CD8-positive, alpha-beta memory T cell (primary cell): ENCODE measurements around the gene DCN. TPM values are rescaled to one million over a fixed set of nuclear protein-coding genes. Genes with fewer than 3 reads are reported as not detected.
"Not testable (repeated sequence)": the region's sequence is repeated elsewhere in the genome, so short reads cannot be mapped to it uniquely, and the experiment has no call there.

Experiments used
- CTCF ChIA-PET: fragments of 350-600 bp; sonication (Branson Sonifier 250); formaldehyde crosslinking; loops from one replicate; lab custom pipeline; 2021; ENCODE audit warnings: antibody characterized with exemption; lab: Charles Lee
- POLR2A ChIA-PET: fragments of 350-600 bp; sonication (Branson Sonifier 250); formaldehyde crosslinking; loops from one replicate; lab custom pipeline; 2021; ENCODE audit warnings: antibody characterized with exemption; lab: Charles Lee
- DNase-seq, 5 donors: peaks; one replicate each; pipeline versions ENCODE4 v3.0.0 to v3.0.0-alpha.2; 2020 to 2022; ENCODE audit warnings: mixed read lengths in 1 of 5
- H3K27ac ChIP-seq: one replicate; pipeline ENCODE4 v1.7.0; 2013; ENCODE audit warnings: low read depth, mild to moderate bottlenecking, low read length, moderate library complexity
- H3K27me3 ChIP-seq: 2 replicates; pipeline ENCODE4 v1.7.0; 2013; ENCODE audit warnings: low read length, mild to moderate bottlenecking; ENCODE audit not compliant: insufficient read depth, poor library complexity, severe bottlenecking
- H3K36me3 ChIP-seq: 2 replicates; pipeline ENCODE4 v1.7.0; 2013; ENCODE audit warnings: mild to moderate bottlenecking, low read length, moderate library complexity; ENCODE audit not compliant: insufficient read depth
- H3K4me1 ChIP-seq: 2 replicates; pipeline ENCODE4 v1.7.0; 2013; ENCODE audit warnings: mild to moderate bottlenecking, low read length, moderate library complexity; ENCODE audit not compliant: insufficient read depth
- H3K4me3 ChIP-seq: 2 replicates; pipeline ENCODE4 v1.7.0; 2013; ENCODE audit warnings: mild to moderate bottlenecking, low read length
- H3K9me3 ChIP-seq: 2 replicates; pipeline ENCODE4 v1.7.0; 2013; ENCODE audit warnings: mild to moderate bottlenecking, low read length
- H3K27ac Mint-ChIP-seq, 8 donors: one replicate each; pipeline ENCODE4 v1.8.0; 2020 to 2021; ENCODE audit warnings: mixed read lengths in 8 of 8, mild to moderate bottlenecking in 6 of 8, inconsistent platforms in 3 of 8, moderate library complexity in 3 of 8
- H3K27me3 Mint-ChIP-seq, 2 donors: one replicate each; pipeline ENCODE4 v1.8.0; 2020 to 2021; ENCODE audit warnings: mixed read lengths in 2 of 2, mild to moderate bottlenecking in 1 of 2, moderate library complexity in 1 of 2
- H3K36me3 Mint-ChIP-seq, 3 donors: one replicate each; pipeline ENCODE4 v1.8.0; 2020 to 2021; ENCODE audit warnings: mixed read lengths in 3 of 3, inconsistent platforms in 1 of 3, mild to moderate bottlenecking in 1 of 3
- H3K4me1 Mint-ChIP-seq, 3 donors: one replicate each; pipeline ENCODE4 v1.8.0; 2020 to 2021; ENCODE audit warnings: mixed read lengths in 3 of 3, inconsistent platforms in 1 of 3, mild to moderate bottlenecking in 1 of 3
- H3K4me3 Mint-ChIP-seq, 7 donors: one replicate each; pipeline ENCODE4 v1.8.0; 2020 to 2021; ENCODE audit warnings: mixed read lengths in 7 of 7, mild to moderate bottlenecking in 6 of 7, moderate library complexity in 4 of 7, inconsistent platforms in 2 of 7
- H3K9me3 Mint-ChIP-seq, 5 donors: one replicate each; pipeline ENCODE4 v1.8.0; 2020 to 2022; ENCODE audit warnings: mixed read lengths in 5 of 5, mild to moderate bottlenecking in 3 of 5, moderate library complexity in 2 of 5, inconsistent platforms in 1 of 5
- polyA plus RNA-seq: library from polyadenylated mRNA; unstranded; fragments of 300-500 nt; fragmentation: Illumina TruSeq; gene quantifications from one replicate; pipeline ENCODE4 v1.2.3, GENCODE V29; 2021
- total RNA-seq, 2 experiments: library from RNA; stranded (reverse); gene quantifications; one replicate each; pipeline ENCODE4 v1.2.3, GENCODE V29; 2021

DCN gene
- total and polyA plus RNA-seq, 3 experiments from 2014 or later = not detected

DNA sequence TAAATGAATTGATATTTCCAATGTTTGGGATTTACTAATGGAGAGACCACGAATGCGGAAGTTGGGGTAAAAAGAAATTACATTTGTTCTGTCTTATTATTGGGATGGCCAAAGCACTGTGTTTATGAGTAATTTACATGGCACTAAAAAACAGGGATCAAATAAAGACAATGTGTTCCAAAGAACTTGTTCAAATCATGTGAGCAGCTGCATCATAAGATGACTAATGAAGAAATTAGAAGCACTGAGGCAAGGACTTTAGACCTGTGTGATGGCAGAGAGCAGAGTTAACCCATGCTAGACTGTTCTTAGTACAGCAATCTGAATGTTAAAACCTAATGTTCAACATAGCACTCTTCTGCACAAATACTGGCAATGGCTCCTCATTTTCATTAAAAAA is 34.3 kb upstream of the DCN start:
- Histone ChIP-seq H3K4me1 (no peaks in the 10 kb centered on the region), H3K36me3 (no peaks in the 10 kb centered on the region), H3K27me3 (no peaks in the 10 kb centered on the region), H3K4me3 (no peak overlapping the region), H3K9me3 (no peaks in the 10 kb centered on the region), H3K27ac (no peak overlapping the region)
- ChIA-PET POLR2A (no interaction called here), CTCF (no interaction called here)
- H3K4me3 Mint-ChIP-seq = no peak overlapping the region
- H3K27ac Mint-ChIP-seq = no peak overlapping the region
- no peaks in the 10 kb centered on the region for H3K36me3 Mint-ChIP-seq
- H3K9me3 Mint-ChIP-seq = no peaks in the 10 kb centered on the region
- H3K4me1 Mint-ChIP-seq = no peaks in the 10 kb centered on the region
- H3K27me3 Mint-ChIP-seq = peaks cover 0 to 3% of the 10 kb centered on the region in 2 donors
- no peak for DNase-seq

GRCh38 chr12:91215940-91216454 is 33.4 kb upstream of the DCN start:
- no peaks in the 10 kb centered on the region for H3K36me3 ChIP-seq
- no peak for DNase-seq
- H3K4me3 ChIP-seq = no peak overlapping the region
- Mint-ChIP-seq H3K36me3 (no peaks in the 10 kb centered on the region), H3K27me3 (peaks cover 0 to 3% of the 10 kb centered on the region in 2 donors), H3K4me3 (no peak overlapping the region), H3K9me3 (no peaks in the 10 kb centered on the region), H3K4me1 (no peaks in the 10 kb centered on the region), H3K27ac (no peak overlapping the region)
- H3K9me3 ChIP-seq = no peaks in the 10 kb centered on the region
- no peaks in the 10 kb centered on the region for H3K27me3 ChIP-seq
- POLR2A ChIA-PET = no interaction called here
- CTCF ChIA-PET = no interaction called here
- no peaks in the 10 kb centered on the region for H3K4me1 ChIP-seq
- H3K27ac ChIP-seq = no peak overlapping the region

DNA sequence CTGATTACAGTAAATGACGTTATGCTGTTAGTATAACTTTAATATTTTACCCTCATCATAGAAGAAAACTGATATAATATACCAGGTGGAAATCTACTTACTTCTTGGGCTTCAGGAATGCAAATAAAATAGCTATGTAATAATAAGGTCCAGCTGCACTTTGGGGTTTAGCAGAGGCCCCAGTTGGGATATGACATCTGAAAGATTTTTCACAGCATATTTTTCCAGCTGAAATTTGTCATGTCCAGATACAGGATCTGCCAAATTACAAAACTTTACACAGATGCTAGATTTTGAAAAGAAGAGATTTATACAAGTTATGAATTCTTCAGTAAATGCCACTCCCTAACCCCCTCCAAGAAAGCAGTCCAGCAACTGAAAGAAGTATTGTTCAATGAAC is 29.2 kb upstream of the DCN start:
- peaks cover 0 to 3% of the 10 kb centered on the region in 2 donors for H3K27me3 Mint-ChIP-seq
- CTCF ChIA-PET = no interaction called here
- Histone ChIP-seq H3K27ac (no peak overlapping the region), H3K4me1 (no peaks in the 10 kb centered on the region), H3K9me3 (no peaks in the 10 kb centered on the region), H3K27me3 (no peaks in the 10 kb centered on the region), H3K4me3 (no peak overlapping the region), H3K36me3 (no peaks in the 10 kb centered on the region)
- H3K27ac Mint-ChIP-seq = no peak overlapping the region
- no peaks in the 10 kb centered on the region for H3K4me1 Mint-ChIP-seq
- POLR2A ChIA-PET = no interaction called here
- no peak for DNase-seq
- H3K36me3 Mint-ChIP-seq = no peaks in the 10 kb centered on the region
- H3K9me3 Mint-ChIP-seq = peaks cover 0 to 3% (median 0%) of the 10 kb centered on the region in 5 donors
- H3K4me3 Mint-ChIP-seq = no peak overlapping the region

DNA sequence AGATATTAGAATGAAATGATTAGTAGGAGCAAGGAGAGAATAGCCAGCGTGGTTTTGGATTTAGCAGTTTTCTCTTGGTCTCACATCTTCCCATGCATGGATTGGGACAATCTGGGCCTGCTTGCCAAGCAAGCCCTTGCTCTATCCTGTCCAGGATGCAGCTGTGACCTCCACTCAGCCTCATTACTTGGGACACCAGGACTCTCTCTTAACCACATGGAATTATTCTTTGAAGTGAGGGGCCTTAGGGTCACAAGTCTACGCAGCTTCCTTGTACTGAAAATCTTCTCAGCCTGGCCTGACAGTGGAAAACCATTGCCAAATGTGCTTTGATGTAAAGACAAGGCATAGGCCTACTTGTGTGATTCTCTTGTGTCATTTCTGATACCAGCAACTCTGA is 28.0 kb upstream of the DCN start:
- Histone ChIP-seq H3K27me3 (no peaks in the 10 kb centered on the region), H3K4me3 (no peak overlapping the region), H3K4me1 (no peaks in the 10 kb centered on the region), H3K27ac (no peak overlapping the region), H3K36me3 (no peaks in the 10 kb centered on the region), H3K9me3 (no peaks in the 10 kb centered on the region)
- peaks cover 0 to 3% of the 10 kb centered on the region in 2 donors for H3K27me3 Mint-ChIP-seq
- no peak overlapping the region for H3K4me3 Mint-ChIP-seq
- DNase-seq = no peak
- no peaks in the 10 kb centered on the region for H3K36me3 Mint-ChIP-seq
- POLR2A ChIA-PET = no interaction called here
- no peak overlapping the region for H3K27ac Mint-ChIP-seq
- peaks cover 0 to 3% (median 0%) of the 10 kb centered on the region in 5 donors for H3K9me3 Mint-ChIP-seq
- CTCF ChIA-PET = no interaction called here
- no peaks in the 10 kb centered on the region for H3K4me1 Mint-ChIP-seq

DNA sequence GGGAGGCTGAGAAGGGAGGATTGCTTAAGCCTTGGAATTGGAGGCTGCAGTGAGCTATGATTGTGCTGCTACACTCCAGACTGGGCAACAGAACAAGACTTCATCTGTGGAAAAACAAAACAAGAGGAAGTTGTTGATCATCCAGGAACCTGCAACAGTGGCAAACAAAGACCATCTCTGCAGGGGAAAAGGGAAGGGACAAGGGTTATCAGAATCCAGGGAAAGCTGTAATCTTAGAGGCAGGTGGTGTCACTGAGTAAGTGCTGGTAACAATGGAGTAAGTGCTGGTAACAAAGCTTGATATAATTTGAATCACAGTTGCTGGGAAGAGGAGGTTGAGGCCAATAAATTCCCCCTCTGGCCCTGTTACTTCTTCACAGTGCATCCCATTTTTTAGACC is 27.5 kb upstream of the DCN start:
- no peak overlapping the region for H3K4me3 ChIP-seq
- peaks cover 0 to 3% of the 10 kb centered on the region in 2 donors for H3K27me3 Mint-ChIP-seq
- H3K36me3 ChIP-seq = no peaks in the 10 kb centered on the region
- no peaks in the 10 kb centered on the region for H3K9me3 ChIP-seq
- ChIA-PET CTCF (no interaction called here), POLR2A (no interaction called here)
- no peak for DNase-seq
- no peaks in the 10 kb centered on the region for H3K27me3 ChIP-seq
- H3K4me1 ChIP-seq = no peaks in the 10 kb centered on the region
- H3K36me3 Mint-ChIP-seq = no peaks in the 10 kb centered on the region
- no peaks in the 10 kb centered on the region for H3K4me1 Mint-ChIP-seq
- H3K9me3 Mint-ChIP-seq = peaks cover 0 to 3% (median 0%) of the 10 kb centered on the region in 5 donors
- no peak overlapping the region for H3K4me3 Mint-ChIP-seq
- no peak overlapping the region for H3K27ac ChIP-seq
- H3K27ac Mint-ChIP-seq = no peak overlapping the region

- H3K27ac Mint-ChIP-seq, CTCF ChIA-PET: not testable (repeated sequence)
These were observed 24.7 kb upstream of the DCN start for GRCh38 chr12:91207301-91207700.

GRCh38 chr12:91205811-91206210 is 23.2 kb upstream of the DCN start:
- ChIA-PET POLR2A (no interaction called here), CTCF (no interaction called here)
- H3K27me3 Mint-ChIP-seq = no peaks in the 10 kb centered on the region
- no peak for DNase-seq
- no peaks in the 10 kb centered on the region for H3K9me3 ChIP-seq
- H3K27ac Mint-ChIP-seq = no peak overlapping the region
- no peak overlapping the region for H3K27ac ChIP-seq
- H3K4me1 ChIP-seq = no peaks in the 10 kb centered on the region
- no peak overlapping the region for H3K4me3 Mint-ChIP-seq
- H3K9me3 Mint-ChIP-seq = peaks cover 0 to 3% (median 0%) of the 10 kb centered on the region in 5 donors
- H3K36me3 ChIP-seq = no peaks in the 10 kb centered on the region
- H3K36me3 Mint-ChIP-seq = no peaks in the 10 kb centered on the region
- no peak overlapping the region for H3K4me3 ChIP-seq
- H3K27me3 ChIP-seq = no peaks in the 10 kb centered on the region
- no peaks in the 10 kb centered on the region for H3K4me1 Mint-ChIP-seq

More at GRCh38 chr12:91207301-91207700, 24.7 kb upstream of the DCN start:
- H3K4me1 Mint-ChIP-seq, H3K27ac ChIP-seq, DNase-seq, H3K4me3 ChIP-seq, H3K9me3 ChIP-seq, H3K36me3 Mint-ChIP-seq, H3K4me3 Mint-ChIP-seq, H3K9me3 Mint-ChIP-seq, H3K27me3 ChIP-seq, H3K27me3 Mint-ChIP-seq, H3K4me1 ChIP-seq, POLR2A ChIA-PET, H3K36me3 ChIP-seq: not testable (repeated sequence)

GRCh38 chr12:91204421-91204820 is 21.8 kb upstream of the DCN start:
- CTCF ChIA-PET = interaction anchor here (0.6 kb wide), 1 partner anchor 1561 kb away, joined by 3 read pairs; no protein-coding TSS in a partner anchor
- peaks cover 0 to 3% (median 0%) of the 10 kb centered on the region in 5 donors for H3K9me3 Mint-ChIP-seq

More at GRCh38 chr12:91204421-91204820, 21.8 kb upstream of the DCN start:
- H3K4me3 Mint-ChIP-seq = no peak overlapping the region
- POLR2A ChIA-PET = no interaction called here
- H3K27me3 ChIP-seq = no peaks in the 10 kb centered on the region
- H3K4me1 ChIP-seq = no peaks in the 10 kb centered on the region
- no peaks in the 10 kb centered on the region for H3K9me3 ChIP-seq
- no peak overlapping the region for H3K27ac Mint-ChIP-seq
- no peaks in the 10 kb centered on the region for H3K36me3 ChIP-seq
- no peak for DNase-seq
- H3K27ac ChIP-seq = no peak overlapping the region
- H3K4me1 Mint-ChIP-seq = no peaks in the 10 kb centered on the region
- H3K27me3 Mint-ChIP-seq = no peaks in the 10 kb centered on the region
- no peak overlapping the region for H3K4me3 ChIP-seq
- H3K36me3 Mint-ChIP-seq = no peaks in the 10 kb centered on the region
